ENCODE data around the gene SPR. TPM values are rescaled to one million over a fixed set of nuclear protein-coding genes. Genes with fewer than 3 reads are reported as not detected.

SPR gene
- total RNA-seq, 1 donor from 2014 or later: 24.2 TPM

GRCh38 chr2:72921853-72922252, 34.6 kb downstream of the SPR start:
- no peaks in the 10 kb centered on the region for H3K36me3 Mint-ChIP-seq (ENCODE audit: insufficient read depth)
- H3K27me3 Mint-ChIP-seq: peaks cover 62% of the 10 kb centered on the region
- TF ChIP-seq CTCF (IDR thresholded peaks at IDR 0.05; ENCODE audit: unreplicated experiment): no peak
- no peak overlapping the region for H3K27ac Mint-ChIP-seq
- peaks cover 7% of the 10 kb centered on the region for H3K4me1 Mint-ChIP-seq (ENCODE audit: low read depth)
- no peaks in the 10 kb centered on the region for H3K9me3 Mint-ChIP-seq (ENCODE audit: low read depth)
- no peak overlapping the region for H3K4me3 Mint-ChIP-seq (ENCODE audit: low read depth)
- DNase-seq (ENCODE audit: low spot score, unreplicated experiment): no peak

- Mint-ChIP-seq H3K4me1 (ENCODE audit: low read depth) (peaks cover 1% of the 10 kb centered on the region), H3K9me3 (ENCODE audit: low read depth) (no peaks in the 10 kb centered on the region), H3K36me3 (ENCODE audit: insufficient read depth) (no peaks in the 10 kb centered on the region), H3K27ac (no peak overlapping the region), H3K27me3 (peaks cover 52% of the 10 kb centered on the region), H3K4me3 (ENCODE audit: low read depth) (no peak overlapping the region)
- DNase-seq (ENCODE audit: low spot score, unreplicated experiment): peak; percentile 9
- no peak for TF ChIP-seq CTCF (IDR thresholded peaks at IDR 0.05; ENCODE audit: unreplicated experiment)
Measured at GRCh38 chr2:72923833-72924352, 36.7 kb downstream of the SPR start.

GRCh38 chr2:72924353-72925240, 37.4 kb downstream of the SPR start:
- no peak for DNase-seq (ENCODE audit: low spot score, unreplicated experiment)
- Mint-ChIP-seq H3K27me3 (peaks cover 45% of the 10 kb centered on the region), H3K27ac (peak overlapping the region; percentile 53), H3K4me1 (ENCODE audit: low read depth) (peaks cover 1% of the 10 kb centered on the region), H3K36me3 (ENCODE audit: insufficient read depth) (no peaks in the 10 kb centered on the region), H3K9me3 (ENCODE audit: low read depth) (no peaks in the 10 kb centered on the region), H3K4me3 (ENCODE audit: low read depth) (no peak overlapping the region)
- TF ChIP-seq CTCF (IDR thresholded peaks at IDR 0.05; ENCODE audit: unreplicated experiment): no peak

DNA sequence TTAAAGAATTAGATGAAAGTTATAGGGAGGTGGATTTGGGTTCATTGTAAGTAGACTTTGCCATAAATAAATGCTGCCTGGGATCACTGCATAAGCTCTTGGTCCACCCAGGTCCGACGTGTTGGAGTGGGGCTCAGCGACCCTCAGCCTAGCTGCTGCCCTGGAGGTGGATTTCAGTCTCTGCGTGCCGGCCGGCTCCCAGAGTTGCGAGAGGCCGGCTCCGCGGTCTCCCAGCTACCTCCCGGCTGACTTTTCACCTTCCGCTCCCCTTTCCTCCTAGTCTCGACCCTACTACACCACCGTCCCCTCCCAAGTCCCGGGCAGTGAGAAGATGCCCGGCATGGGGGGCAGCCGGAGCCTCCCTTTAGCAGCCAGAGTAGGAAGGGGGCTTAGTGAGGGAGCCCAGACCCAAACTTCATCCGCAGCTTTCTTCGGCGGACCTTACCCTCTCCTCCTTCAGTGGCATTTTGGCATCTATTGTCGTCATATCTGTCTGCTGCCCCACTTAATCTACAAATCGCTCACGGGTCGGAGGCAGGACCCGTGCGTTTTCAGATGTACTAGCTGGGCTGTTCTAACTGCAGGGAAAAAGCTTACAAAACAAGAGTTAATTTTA, 38.2 kb downstream of the SPR start:
- no peak for TF ChIP-seq CTCF (IDR thresholded peaks at IDR 0.05; ENCODE audit: unreplicated experiment)
- H3K9me3 Mint-ChIP-seq (ENCODE audit: low read depth): no peaks in the 10 kb centered on the region
- H3K4me3 Mint-ChIP-seq (ENCODE audit: low read depth): no peak overlapping the region
- no peak for DNase-seq (ENCODE audit: low spot score, unreplicated experiment)
- H3K36me3 Mint-ChIP-seq (ENCODE audit: insufficient read depth): no peaks in the 10 kb centered on the region
- peak overlapping the region; percentile 53 for H3K27ac Mint-ChIP-seq
- H3K27me3 Mint-ChIP-seq: peaks cover 37% of the 10 kb centered on the region
- peaks cover 1% of the 10 kb centered on the region for H3K4me1 Mint-ChIP-seq (ENCODE audit: low read depth)

DNA sequence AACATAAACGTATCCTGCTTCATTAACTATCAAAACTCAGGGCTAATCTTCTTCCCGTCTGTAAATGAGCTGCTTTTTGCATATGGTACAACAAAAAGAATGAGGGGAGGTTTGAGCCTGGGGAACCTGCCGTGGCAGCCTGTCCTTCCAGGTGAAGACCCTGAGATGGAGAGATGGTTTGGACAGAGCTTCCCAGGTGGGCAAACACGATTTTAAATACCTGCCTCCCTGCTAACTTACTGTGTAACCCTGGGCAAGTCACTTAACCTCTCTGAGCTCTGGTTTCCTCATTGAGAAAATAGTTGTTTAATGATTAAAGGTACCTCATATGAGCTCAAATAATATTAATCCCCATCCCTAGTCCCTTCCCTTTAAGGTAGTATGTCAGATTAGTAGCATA, 39.2 kb downstream of the SPR start:
- Mint-ChIP-seq H3K4me1 (ENCODE audit: low read depth) (peaks cover 1% of the 10 kb centered on the region), H3K9me3 (ENCODE audit: low read depth) (no peaks in the 10 kb centered on the region), H3K36me3 (ENCODE audit: insufficient read depth) (no peaks in the 10 kb centered on the region), H3K4me3 (ENCODE audit: low read depth) (no peak overlapping the region), H3K27me3 (peaks cover 28% of the 10 kb centered on the region), H3K27ac (no peak overlapping the region)
- TF ChIP-seq CTCF (IDR thresholded peaks at IDR 0.05; ENCODE audit: unreplicated experiment): no peak
- DNase-seq (ENCODE audit: low spot score, unreplicated experiment): no peak
